ENCODE data around the gene ZNF740.
A peak's percentile ranks its signal among the peaks of the same experiment; 100 is the strongest.

Gene ZNF740

DNA sequence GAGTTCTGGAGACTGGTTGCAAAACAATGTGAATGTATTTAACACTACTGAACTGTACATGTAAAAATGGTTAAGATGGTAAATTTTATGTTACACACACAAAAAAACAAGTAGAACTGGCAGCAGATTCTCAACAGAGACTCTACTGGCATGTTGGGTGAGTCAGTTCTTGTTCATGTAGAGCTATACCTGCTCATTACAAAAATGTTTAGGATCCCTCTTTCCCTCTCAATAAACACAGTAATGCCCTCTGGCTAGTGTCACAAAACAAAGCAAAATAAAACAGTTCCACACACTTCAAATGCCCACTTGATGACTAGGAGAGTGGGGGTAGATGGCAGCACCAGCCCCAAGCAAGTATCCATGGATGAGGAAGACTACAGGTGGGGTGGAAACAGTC is 13.7 kb upstream of the ZNF740 start:
- no peak for DNase-seq (ENCODE audit: low read depth)
- TF ChIP-seq, protein P1, sequence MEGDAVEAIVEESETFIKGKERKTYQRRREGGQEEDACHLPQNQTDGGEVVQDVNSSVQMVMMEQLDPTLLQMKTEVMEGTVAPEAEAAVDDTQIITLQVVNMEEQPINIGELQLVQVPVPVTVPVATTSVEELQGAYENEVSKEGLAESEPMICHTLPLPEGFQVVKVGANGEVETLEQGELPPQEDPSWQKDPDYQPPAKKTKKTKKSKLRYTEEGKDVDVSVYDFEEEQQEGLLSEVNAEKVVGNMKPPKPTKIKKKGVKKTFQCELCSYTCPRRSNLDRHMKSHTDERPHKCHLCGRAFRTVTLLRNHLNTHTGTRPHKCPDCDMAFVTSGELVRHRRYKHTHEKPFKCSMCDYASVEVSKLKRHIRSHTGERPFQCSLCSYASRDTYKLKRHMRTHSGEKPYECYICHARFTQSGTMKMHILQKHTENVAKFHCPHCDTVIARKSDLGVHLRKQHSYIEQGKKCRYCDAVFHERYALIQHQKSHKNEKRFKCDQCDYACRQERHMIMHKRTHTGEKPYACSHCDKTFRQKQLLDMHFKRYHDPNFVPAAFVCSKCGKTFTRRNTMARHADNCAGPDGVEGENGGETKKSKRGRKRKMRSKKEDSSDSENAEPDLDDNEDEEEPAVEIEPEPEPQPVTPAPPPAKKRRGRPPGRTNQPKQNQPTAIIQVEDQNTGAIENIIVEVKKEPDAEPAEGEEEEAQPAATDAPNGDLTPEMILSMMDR (conservative IDR thresholded peaks at IDR 0.05; ENCODE audit: low read length): no peak
- H3K4me3 ChIP-seq (ENCODE audit: low read length): no peak overlapping the region

DNA sequence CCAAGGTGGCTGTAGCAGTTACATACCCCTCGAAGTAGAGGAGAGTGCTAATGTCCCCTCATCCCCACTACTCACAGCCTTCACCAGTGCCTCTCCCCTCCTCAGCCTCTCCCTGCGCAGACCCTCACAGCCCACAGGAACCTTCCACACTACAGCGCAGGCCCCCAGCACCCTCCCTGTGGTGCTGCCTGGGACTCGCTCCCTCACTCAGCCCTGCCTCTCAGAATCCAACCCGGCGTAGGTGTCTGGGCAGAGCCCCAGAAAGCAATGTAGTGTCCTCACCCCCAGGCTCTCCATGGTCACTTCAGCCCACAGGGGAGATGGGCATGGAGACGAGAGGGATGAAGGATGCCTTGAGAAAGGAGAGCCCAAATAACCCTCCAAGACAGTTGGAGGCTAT is 10.9 kb upstream of the ZNF740 start:
- no peak for DNase-seq (ENCODE audit: low read depth)
- no peak overlapping the region for H3K4me3 ChIP-seq (ENCODE audit: low read length)
- TF ChIP-seq, protein P1 (conservative IDR thresholded peaks at IDR 0.05; ENCODE audit: low read length): no peak

DNA sequence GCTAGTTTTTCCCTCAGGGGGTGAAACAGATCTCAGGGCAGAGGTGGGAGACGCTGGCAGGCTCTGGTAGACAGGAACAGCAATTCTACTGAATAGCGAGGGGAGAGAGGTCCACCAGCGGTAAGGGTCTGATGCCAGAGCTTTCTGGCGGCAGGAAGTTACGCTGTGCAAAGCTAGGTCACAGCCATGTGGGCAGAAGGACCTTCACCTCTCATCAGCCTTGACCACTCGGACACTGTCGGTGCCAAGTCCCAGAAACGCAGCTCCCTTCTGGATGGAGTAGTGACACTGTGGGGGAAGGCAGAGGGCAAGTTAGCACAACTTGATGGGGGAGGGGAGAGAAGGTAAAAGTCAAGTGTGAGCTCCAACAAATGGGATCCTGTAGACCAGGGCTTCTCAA is 10.3 kb upstream of the ZNF740 start:
- no peak for DNase-seq (ENCODE audit: low read depth)
- H3K4me3 ChIP-seq (ENCODE audit: low read length): no peak overlapping the region
- TF ChIP-seq, protein P1 (conservative IDR thresholded peaks at IDR 0.05; ENCODE audit: low read length): no peak

DNA sequence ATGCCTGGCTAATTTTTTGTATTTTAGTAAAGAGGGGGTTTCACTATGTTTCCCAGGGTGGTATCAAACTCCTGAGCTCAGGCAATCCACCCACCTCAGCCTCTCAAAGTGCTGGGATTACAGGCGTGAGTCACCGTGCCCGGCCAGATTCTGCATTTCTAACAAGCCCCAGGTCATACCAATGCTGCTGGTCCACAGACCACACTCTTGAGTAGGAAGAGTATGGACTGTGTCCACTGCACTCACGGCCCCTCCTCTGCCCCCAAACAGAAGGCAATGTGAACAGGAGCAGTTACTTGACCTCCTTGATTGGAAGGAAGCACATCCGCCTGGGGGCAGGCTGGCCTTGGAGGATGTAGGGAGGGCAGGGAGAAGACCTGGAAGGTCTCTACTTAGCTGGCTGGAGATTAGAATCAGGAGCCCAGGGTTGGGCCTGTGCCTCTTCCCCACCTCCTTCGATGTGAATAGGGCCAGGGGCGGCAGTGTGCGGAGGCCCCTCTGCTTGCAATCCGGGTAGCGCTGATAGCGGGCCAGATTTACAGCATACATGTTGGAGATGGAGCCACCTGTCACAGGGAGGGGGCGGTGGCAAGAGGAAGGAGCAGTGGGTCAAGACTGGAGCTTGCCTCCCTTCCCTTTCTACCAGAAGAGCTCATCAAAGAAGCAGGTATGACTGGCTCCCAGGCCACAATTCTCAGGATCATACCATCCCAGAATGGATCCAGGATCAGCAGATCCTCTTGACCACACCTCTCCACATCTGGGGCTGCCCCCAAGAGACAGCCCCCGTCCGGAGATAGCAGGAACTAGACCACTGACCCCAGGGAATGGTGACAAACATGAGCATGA is 9.4 kb upstream of the ZNF740 start:
- no peak overlapping the region for H3K4me3 ChIP-seq (ENCODE audit: low read length)
- TF ChIP-seq, protein P1 (conservative IDR thresholded peaks at IDR 0.05; ENCODE audit: low read length): no peak
- no peak for DNase-seq (ENCODE audit: low read depth)

DNA sequence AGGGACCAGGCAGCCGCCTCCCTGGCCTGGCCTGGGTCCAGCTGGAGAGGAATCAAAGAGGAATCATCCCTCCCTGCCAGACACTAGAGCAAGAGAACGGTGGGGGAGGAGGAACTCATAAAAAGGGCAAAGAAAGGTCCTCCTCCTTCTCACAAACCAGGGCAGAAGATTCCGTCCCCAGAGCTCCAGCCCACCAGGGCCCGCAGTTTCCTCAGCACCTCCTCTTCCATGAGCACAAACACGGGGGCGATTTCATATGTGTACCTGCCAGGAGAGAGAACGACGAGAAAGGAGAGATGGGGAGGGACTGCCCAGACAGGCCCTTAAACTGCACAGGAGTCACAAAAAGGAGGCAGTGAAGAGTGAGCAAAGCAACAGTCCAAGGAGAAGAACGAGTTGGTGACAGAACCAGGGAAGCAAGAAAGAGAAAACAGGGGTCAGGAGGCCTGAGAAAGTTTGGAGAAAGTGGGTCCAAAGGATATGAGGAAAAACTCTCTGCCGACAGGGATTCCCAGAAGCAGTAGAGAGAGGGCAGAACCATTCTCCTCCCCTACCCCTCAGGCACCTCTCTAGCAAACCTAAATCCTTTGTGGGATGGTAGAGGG is 8.7 kb upstream of the ZNF740 start:
- DNase-seq (ENCODE audit: low read depth): no peak
- TF ChIP-seq, protein P1 (conservative IDR thresholded peaks at IDR 0.05; ENCODE audit: low read length): no peak
- no peak overlapping the region for H3K4me3 ChIP-seq (ENCODE audit: low read length)

DNA sequence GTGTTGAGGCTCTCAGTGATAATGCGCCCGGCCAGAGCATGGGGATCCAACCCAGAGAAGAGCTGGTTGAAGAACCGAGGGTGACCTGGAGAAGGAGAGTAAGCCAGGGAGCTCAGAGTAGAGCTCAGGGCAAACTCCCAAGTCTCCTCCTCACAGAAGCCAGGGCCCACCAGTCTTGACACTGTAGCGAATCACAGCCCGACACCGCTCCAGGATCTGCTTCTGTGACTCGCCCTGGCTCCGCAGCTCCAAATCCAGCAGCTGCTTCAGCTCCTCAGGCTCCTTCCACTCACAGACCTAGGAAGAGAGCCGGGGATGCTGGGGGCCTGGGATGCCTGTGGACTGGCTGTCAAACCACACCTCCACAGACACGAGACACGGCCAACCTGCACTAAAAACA is 8.2 kb upstream of the ZNF740 start:
- H3K4me3 ChIP-seq (ENCODE audit: low read length): no peak overlapping the region
- peak; percentile 67 for DNase-seq (ENCODE audit: low read depth)
- TF ChIP-seq, protein P1 (conservative IDR thresholded peaks at IDR 0.05; ENCODE audit: low read length): no peak

Measured in AG10803 (cell line).